AG08396 (cell line): Measurements from ENCODE around the gene DYNLRB1.
"Not testable (repeated sequence)": the region's sequence is repeated elsewhere in the genome, so short reads cannot be mapped to it uniquely, and the experiment has no call there.

ENCODE experiments used
- DNase-seq: peaks from one replicate; pipeline ENCODE4 v3.0.0; 2012; ENCODE audit warnings: low spot score, mixed read lengths

The DYNLRB1 gene

DNA sequence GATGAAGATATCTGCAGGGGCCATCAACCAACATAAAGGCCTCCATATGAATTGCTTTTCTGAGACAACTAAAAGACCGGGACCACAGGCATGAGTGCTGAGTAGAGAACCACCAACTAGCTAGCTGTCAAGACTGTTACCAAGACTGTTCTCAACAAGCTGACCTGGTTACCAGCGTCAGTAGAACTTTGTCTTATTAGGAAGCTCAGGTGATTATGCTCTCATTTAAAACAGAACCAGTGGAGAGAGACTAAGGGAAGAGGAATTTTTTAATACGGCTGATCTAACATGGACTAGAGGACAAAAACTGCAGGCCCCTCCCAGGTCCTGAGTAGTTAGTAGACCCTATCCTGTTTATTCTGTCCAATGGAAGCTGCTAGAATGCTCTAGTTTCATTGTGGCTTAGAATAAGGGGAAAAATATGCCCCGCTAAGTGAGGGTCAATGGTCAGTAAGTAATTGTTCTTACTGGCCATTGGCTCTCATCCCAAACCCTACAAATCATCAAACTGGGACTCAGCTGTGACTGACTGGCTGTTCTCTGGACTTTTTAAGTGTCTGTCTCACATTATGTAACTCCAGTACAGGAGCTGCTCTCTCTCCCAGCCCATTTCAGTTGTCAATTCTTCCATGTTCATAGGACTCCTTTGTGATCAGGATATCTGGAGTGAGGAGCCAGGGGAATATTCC lies 3.8 kb upstream of the DYNLRB1 start:
- no peak for DNase-seq

- no peak for DNase-seq
These were observed 3.2 kb upstream of the DYNLRB1 start for GRCh38 chr20:34512955-34513419.

DNA sequence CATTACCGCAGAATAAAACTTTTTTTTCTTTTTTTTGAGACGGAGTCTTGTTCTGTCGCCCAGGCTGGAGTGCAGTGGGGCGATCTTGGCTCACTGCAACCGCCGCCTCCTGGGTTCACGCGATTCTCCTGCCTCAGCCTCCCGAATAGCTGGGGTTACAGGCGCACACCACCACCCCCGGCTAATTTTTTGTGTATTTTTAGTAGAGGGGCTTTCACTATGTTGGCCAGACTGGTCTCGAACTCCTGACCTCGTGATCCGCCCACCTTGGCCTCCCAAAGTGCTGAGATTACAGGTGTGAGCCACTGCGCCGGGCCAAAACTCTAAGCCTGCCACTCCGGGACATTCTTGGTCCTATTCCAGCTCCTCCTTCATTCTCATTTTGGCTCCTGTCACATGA lies 2.2 kb upstream of the DYNLRB1 start:
- DNase-seq = not testable (repeated sequence)

DNA sequence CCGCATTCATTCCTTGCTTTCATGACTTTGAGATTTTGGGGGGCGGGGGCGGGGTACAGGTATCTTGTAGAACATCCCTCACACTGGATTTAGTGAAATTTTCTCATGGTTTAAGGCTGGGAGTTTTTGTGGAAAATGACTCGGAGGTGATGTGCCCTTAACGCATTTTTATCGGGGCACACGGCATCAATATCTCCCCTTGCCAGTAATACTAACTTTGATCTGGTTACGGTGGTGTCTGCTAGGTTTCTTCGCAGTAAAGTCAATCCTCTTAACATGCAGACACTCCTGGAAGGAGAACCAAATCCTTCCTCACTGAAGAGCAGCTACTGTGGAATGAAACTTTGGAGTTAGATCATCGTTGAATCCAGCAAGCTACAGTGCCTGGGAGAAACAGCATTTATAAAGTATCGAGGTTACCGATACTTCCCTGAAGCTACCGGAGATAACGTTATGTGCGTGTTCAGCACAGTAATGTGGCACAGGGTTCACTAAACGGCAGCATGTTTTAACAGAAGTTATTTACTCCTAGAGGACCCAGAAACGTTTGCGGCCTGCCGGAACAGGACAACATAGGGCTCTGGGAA lies 1.2 kb upstream of the DYNLRB1 start:
- no peak for DNase-seq

GRCh38 chr20:34515484-34516246 lies 557 bp upstream of the DYNLRB1 start:
- peak; percentile 31 for DNase-seq

DNA sequence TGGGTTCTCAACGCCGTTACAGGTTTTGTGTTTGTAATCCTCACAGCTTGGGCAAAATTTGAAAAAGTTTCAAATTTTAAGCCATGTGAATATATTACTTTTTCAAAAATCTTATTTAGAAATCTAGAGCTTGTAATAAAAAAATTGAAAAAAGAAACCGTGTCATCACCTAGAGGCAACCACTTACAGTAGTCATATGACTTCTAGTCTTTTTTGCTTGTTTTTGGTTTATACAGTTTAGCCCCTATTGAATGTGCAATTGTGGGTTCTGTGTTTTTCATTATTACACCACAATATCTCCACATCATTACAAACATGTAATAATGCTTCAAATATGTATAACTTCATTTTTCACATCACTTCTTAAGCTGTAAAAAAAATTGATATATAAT lies 888 bp downstream of the DYNLRB1 start:
- no peak for DNase-seq

GRCh38 chr20:34518863-34519262 lies 2.6 kb downstream of the DYNLRB1 start:
- DNase-seq = not testable (repeated sequence)

GRCh38 chr20:34519841-34520240 lies 3.6 kb downstream of the DYNLRB1 start:
- not testable (repeated sequence) for DNase-seq

GRCh38 chr20:34522969-34523871 lies 7.0 kb downstream of the DYNLRB1 start:
- peak; percentile 27 for DNase-seq

GRCh38 chr20:34524426-34524825 lies 8.2 kb downstream of the DYNLRB1 start:
- DNase-seq = no peak

DNA sequence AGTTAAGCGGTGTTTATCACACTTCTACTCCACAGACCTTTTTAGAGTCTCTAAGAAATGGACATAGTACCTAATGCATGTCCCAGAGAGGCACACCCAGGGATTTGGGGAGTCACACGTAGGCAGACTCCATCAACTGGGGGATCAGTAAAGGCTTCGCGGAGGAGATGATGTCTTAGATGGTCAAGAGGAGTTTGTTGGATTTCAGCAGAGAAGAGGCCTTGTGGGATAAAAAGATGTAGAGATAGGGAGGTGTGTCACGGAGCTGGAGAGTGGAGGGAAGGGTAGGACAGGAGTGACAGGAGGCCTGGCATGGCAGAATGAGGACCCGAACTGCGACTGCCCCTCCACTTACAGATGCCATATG lies 9.1 kb downstream of the DYNLRB1 start:
- DNase-seq = no peak

GRCh38 chr20:34525709-34526416 lies 9.6 kb downstream of the DYNLRB1 start:
- peak; percentile 94 for DNase-seq

DNA sequence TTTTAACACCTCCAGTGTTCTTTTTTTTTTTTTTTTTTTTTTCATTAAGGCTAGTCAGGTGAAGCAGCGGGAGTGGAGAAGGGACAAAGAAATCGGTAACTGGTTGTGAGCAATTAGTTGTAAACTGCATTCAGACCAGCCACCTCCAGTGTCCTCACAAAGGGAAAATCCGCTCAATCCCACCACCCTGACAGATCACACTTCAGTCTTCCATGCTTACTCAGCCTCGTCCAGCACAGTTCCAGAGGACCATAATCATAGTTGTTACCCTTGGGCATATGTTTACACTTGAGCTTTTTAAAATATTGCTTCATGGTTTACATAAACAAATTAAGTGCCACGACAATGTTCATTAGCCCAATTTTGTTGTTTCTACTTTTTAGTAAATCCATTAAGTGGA lies 10.2 kb downstream of the DYNLRB1 start:
- DNase-seq = no peak

DNA sequence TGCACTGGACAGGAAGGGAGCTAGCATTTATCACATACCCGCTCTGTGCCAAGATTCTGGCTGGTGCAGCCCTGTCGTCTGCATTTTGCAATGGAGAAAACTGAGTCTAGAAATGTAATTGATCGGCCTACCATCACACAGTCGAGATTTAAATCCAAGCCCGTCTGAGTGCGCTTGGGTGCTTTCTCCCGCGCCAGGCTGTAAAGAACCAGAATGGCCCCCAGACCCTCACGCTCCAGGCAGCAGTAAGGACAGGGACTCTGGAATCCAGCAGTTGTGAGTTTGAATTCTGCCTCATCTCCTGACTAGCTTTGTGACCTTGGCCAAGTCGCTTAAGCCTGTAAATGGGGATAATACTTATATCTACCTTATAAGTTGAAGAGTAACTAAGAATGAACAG lies 10.8 kb downstream of the DYNLRB1 start:
- DNase-seq = no peak

DNA sequence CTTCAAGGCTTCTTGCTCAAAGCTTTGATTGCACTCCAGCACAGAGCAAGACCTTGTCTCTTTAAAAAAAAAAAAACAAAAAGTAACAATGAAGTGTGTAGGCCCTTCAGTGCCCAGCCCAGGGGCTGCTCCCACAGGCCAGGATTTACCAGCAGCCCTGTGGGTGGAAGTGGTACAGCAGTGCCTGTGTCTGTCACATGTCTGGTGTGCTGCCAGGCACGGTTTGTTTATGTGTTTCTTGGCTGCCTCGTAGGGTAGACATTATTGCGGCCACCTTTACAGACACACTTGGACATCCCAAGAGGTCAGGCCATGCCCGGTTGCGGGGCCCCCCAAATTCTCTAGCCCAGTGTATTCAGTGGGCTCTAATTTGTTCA lies 12.7 kb downstream of the DYNLRB1 start:
- no peak for DNase-seq

DNA sequence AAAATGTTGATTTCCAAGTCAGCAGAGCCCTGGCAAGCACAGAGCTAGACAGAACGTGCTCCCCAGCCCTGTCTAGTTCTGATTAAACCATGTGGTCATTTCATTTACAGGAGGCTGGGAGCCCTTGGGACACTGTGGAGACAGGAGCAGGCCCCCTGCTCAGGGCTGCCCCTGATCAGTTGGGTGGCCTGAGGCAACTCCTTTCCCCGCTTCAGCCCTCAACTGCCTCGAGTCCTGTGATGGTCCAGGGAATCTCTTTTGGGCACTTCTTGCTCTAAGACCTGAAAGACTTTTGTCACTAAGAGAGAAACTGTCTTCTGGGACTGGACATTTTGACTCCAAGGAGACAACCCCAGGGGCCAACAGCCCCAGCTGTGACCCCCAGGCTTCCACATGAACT lies 13.5 kb downstream of the DYNLRB1 start:
- no peak for DNase-seq

DNA sequence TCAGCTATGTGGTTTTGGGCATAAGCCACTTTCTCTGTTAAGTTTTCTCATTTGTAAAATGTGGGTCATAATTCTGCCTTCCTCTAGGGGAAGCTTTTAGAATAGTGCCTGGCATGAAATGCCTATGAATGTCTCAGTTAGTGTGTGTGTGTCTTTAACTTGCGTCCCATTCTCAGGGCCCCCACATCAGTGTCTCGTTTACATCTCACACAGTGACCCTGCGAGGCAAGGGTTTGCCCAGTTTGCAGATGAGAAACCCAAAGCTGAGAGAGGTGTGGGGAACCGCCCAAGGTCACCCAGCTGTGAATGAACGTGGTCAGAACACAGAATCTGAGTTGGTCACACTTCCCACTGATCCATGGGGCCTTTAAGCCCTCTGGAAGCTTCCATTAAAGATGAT lies 14.1 kb downstream of the DYNLRB1 start:
- DNase-seq = no peak

GRCh38 chr20:34531608-34532265 lies 15.5 kb downstream of the DYNLRB1 start:
- DNase-seq = no peak

DNA sequence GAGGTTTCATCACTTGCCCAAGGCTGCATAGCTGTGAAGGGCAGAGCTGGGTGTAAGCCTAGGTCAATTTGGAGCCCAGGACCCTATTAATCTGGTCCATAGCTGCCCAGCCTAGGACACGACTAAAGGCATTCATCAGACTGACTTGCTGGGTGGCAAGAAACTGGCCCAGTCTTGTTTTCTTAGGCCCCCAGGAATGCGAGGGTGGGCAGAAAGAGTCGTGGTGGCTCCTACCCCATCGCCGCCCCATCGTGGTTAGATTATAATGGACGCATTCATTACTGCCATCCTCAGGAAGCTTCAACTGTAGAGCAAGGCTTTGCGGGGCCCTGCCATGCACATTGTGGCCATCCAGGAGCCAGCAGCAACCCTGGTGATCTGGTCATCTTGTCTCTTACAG lies 16.1 kb downstream of the DYNLRB1 start:
- no peak for DNase-seq

- DNase-seq = no peak
These were observed 16.5 kb downstream of the DYNLRB1 start for GRCh38 chr20:34532756-34533155.
